Breast epithelium (tissue), 4 donors: ENCODE results near the gene SOX18. TPM values are rescaled to one million over a fixed set of nuclear protein-coding genes. Genes with fewer than 3 reads are reported as not detected.

Source experiments
- DNase-seq, 2 donors: peaks; one replicate each; pipeline ENCODE4 v3.0.0-alpha.2; 2019; ENCODE audit warnings: low spot score in 2 of 2
- H3K27ac ChIP-seq, 2 donors: fragments of 200-600 bp; sonication (generic) in 1 of 2; one replicate each; pipeline ENCODE4 v1.5.1; 2016 to 2019; ENCODE audit warnings: mild to moderate bottlenecking in 1 of 2
- H3K27me3 ChIP-seq, 2 donors: fragments of 200-600 bp; sonication (generic) in 1 of 2; one replicate each; pipeline versions ENCODE4 v1.5.1 to v1.6.0; 2017 to 2019; ENCODE audit warnings: control low read depth in 1 of 2, mild to moderate bottlenecking in 1 of 2
- H3K36me3 ChIP-seq: fragments of 200-600 bp; one replicate; pipeline ENCODE4 v1.5.1; 2019
- H3K4me1 ChIP-seq, 2 donors: fragments of 200-600 bp; sonication (generic); one replicate each; pipeline ENCODE4 v1.5.1; 2016 to 2019; ENCODE audit warnings: control low read depth in 1 of 2
- H3K4me3 ChIP-seq, 3 donors: fragments of 200-600 bp; sonication (generic); 1 replicate in 2 of 3; 2 replicates in 1 of 3; pipeline ENCODE4 v1.5.1; 2016 to 2019; ENCODE audit warnings: mild to moderate bottlenecking in 3 of 3, moderate library complexity in 2 of 3
- H3K9me3 ChIP-seq, 2 donors: fragments of 200-600 bp; sonication (generic) in 1 of 2; one replicate each; pipeline ENCODE4 v1.5.1; 2016 to 2019; ENCODE audit warnings: control low read depth in 1 of 2
- CTCF ChIP-seq, 3 donors: fragments of 450-650 bp; IDR thresholded peaks; one replicate each; pipeline ENCODE4 v1.5.1; 2016 to 2017; ENCODE audit warnings: antibody characterized with exemption in 3 of 3, mild to moderate bottlenecking in 3 of 3, moderate library complexity in 3 of 3
- POLR2A ChIP-seq: fragments of 450-650 bp; IDR thresholded peaks from one replicate; pipeline ENCODE4 v1.6.1; 2016; ENCODE audit warnings: antibody characterized with exemption, mild to moderate bottlenecking, moderate library complexity
- POLR2AphosphoS5 ChIP-seq, 3 donors: sonication (generic); formaldehyde crosslinking; IDR thresholded peaks; one replicate each; pipeline ENCODE4 v1.6.1; 2017; ENCODE audit warnings: antibody characterized with exemption in 3 of 3
- intact Hi-C: fragments of 100-400 bp; cut with DNase I; formaldehyde crosslinking; loops from one replicate; pipeline ENCODE4 v1.15.1; 2023; ENCODE audit warnings: low total_unique reads
- total RNA-seq, 3 donors: library from RNA; depleted of rRNA; stranded (reverse); fragments of >200 nt; gene quantifications; one replicate each; pipeline ENCODE4 v1.1.0, GENCODE V29; 2016

Gene SOX18
- total RNA-seq, 3 donors from 2014 or later: 1.8 to 8.8 (median 3.2) TPM

- TF ChIP-seq CTCF (IDR thresholded peaks at IDR 0.05) (no peak), POLR2AphosphoS5 (IDR thresholded peaks at IDR 0.05) (no peak), POLR2A (no peak)
- peak overlapping the region in 1 of 3 donors; percentile 10 for H3K4me3 ChIP-seq
- H3K27ac ChIP-seq: peak overlapping the region in 1 of 2 donors; percentile 48
- DNase-seq: no peak
- H3K9me3 ChIP-seq: no peaks in the 10 kb centered on the region
- intact Hi-C loops: no loop called here
- H3K36me3 ChIP-seq: no peaks in the 10 kb centered on the region
- H3K27me3 ChIP-seq: peaks cover 3 to 54% of the 10 kb centered on the region in 2 donors
- H3K4me1 ChIP-seq: peaks cover 0 to 8% of the 10 kb centered on the region in 2 donors
Measured at GRCh38 chr20:64044484-64045247, 4.8 kb downstream of the SOX18 start.

GRCh38 chr20:64043768-64044167 lies 5.7 kb downstream of the SOX18 start:
- TF ChIP-seq POLR2A (no peak), POLR2AphosphoS5 (IDR thresholded peaks at IDR 0.05) (no peak), CTCF (IDR thresholded peaks at IDR 0.05) (no peak)
- no peaks in the 10 kb centered on the region for H3K36me3 ChIP-seq
- intact Hi-C loops: no loop called here
- H3K9me3 ChIP-seq: no peaks in the 10 kb centered on the region
- no peak overlapping the region for H3K4me3 ChIP-seq
- DNase-seq: no peak
- H3K27ac ChIP-seq: no peak overlapping the region
- peaks cover 3 to 50% of the 10 kb centered on the region in 2 donors for H3K27me3 ChIP-seq
- peaks cover 0 to 6% of the 10 kb centered on the region in 2 donors for H3K4me1 ChIP-seq

GRCh38 chr20:64042054-64042781 lies 7.2 kb downstream of the SOX18 start:
- H3K4me1 ChIP-seq: peaks cover 0 to 4% of the 10 kb centered on the region in 2 donors
- peaks cover 0 to 36% of the 10 kb centered on the region in 2 donors for H3K27me3 ChIP-seq
- DNase-seq: no peak
- intact Hi-C loops: no loop called here
- no peaks in the 10 kb centered on the region for H3K36me3 ChIP-seq
- TF ChIP-seq POLR2AphosphoS5 (IDR thresholded peaks at IDR 0.05): peak in 1 of 3 donors; percentile 11
- no peak for TF ChIP-seq CTCF (IDR thresholded peaks at IDR 0.05)
- H3K4me3 ChIP-seq: peak overlapping the region; percentile 39 to 71 (median 50)
- H3K27ac ChIP-seq: peak overlapping the region; percentile 65 to 66
- H3K9me3 ChIP-seq: no peaks in the 10 kb centered on the region

- Histone ChIP-seq H3K27ac (peak overlapping the region in 1 of 2 donors; percentile 66), H3K4me3 (peak overlapping the region; percentile 39 to 71 (median 50)), H3K27me3 (peaks cover 0 to 31% of the 10 kb centered on the region in 2 donors), H3K9me3 (no peaks in the 10 kb centered on the region), H3K4me1 (peaks cover 0 to 4% of the 10 kb centered on the region in 2 donors), H3K36me3 (no peaks in the 10 kb centered on the region)
- no peak for DNase-seq
- intact Hi-C loops: no loop called here
- TF ChIP-seq POLR2A: no peak
Measured at GRCh38 chr20:64041781-64042053, 7.7 kb downstream of the SOX18 start.

GRCh38 chr20:64041040-64041780 lies 8.2 kb downstream of the SOX18 start:
- Histone ChIP-seq H3K27ac (peak overlapping the region in 1 of 2 donors; percentile 52), H3K27me3 (peaks cover 0 to 28% of the 10 kb centered on the region in 2 donors), H3K4me3 (peak overlapping the region in 1 of 3 donors; percentile 71), H3K9me3 (no peaks in the 10 kb centered on the region), H3K4me1 (peaks cover 0 to 4% of the 10 kb centered on the region in 2 donors), H3K36me3 (no peaks in the 10 kb centered on the region)
- no peak for DNase-seq
- intact Hi-C loops: no loop called here
- no peak for TF ChIP-seq POLR2AphosphoS5 (IDR thresholded peaks at IDR 0.05)
- TF ChIP-seq CTCF (IDR thresholded peaks at IDR 0.05): no peak
- no peak for TF ChIP-seq POLR2A
